ENCODE measurements around the gene PARP12.

Gene PARP12

DNA sequence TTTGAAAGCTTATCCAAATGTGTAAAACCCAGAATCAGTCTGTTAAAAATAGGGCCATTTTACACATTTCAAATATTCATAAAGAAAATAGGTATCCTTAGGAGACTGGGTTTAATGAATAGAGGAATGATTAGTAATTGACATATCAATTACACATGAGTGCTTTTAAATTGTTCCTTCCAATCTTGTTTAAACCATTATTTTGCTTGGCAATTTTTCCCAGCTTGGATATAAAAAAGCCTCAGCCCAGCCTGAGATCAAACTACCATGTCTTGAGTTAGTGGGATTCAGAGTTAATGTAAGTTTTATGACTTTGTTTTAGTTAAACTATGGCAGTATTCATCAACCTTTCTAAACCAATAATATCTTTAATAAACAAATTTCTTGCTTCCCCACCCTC is 28.3 kb downstream of the PARP12 start:
- no peak for DNase-seq

DNA sequence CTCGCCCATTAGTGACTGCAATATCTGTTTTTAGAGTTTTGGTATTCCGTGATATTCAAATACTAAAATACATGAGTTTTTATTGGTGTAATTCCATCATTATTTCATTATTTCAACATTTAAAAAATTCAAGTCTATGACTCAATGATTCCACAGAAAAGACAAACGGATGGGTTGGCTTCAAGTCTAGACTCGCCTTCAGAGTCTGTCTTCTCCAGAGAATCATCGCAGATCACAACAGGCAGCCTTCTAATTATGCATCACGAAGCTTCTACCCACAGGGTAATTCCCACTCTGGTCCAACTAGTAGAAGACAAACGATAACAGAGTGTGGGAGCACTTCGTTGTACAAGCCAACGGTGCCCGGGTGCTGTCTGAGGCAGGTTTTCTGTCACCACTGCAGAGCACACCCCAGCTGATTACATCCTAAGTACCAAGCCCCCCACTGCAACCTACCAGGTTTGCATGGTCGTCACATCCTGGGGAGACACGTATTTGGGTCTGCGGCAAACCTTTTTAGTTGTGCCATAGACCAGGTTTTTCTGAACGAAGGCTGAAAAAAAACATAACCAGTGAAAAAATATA is 28.9 kb downstream of the PARP12 start:
- no peak for DNase-seq

DNA sequence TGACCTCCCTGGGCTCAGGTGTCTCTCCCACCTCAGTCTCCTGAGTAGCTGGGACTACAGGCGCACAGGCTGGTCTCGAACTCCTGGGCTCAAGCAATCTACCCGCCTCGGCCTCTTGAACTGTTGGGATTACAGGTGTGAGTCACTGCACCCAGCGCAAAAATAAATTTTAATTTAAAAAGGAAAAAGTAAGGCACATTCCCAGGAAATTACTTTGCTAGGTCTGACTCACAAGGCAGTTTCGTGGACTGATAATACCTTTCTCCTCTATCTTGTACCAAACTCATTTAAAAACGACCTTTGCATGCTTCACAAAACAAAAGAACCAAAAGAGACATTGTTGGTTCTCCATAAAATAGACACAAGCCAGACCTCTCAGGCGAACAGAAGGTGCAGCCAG is 29.7 kb downstream of the PARP12 start:
- DNase-seq: no peak

- DNase-seq: no peak
Observed at GRCh38 chr7:140031364-140031763, 31.4 kb downstream of the PARP12 start.

DNA sequence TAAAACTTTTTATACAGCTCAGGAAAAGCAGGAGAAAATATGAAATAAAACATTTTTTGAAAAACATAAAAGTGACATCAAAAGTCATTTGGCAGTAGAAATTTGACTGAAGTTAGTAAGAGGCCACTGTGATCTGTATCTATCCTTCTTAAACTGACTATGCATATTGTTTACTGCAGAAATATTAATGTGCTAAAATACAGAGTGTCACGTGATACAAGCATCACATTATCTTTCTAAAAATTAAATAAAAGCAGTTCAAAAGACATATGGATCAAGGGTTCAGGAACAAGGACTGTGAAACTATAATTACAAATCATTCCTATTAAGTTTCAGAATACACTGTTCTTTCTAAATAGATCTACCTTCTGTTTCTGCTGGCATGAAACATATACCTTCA is 33.7 kb downstream of the PARP12 start:
- DNase-seq: no peak

DNA sequence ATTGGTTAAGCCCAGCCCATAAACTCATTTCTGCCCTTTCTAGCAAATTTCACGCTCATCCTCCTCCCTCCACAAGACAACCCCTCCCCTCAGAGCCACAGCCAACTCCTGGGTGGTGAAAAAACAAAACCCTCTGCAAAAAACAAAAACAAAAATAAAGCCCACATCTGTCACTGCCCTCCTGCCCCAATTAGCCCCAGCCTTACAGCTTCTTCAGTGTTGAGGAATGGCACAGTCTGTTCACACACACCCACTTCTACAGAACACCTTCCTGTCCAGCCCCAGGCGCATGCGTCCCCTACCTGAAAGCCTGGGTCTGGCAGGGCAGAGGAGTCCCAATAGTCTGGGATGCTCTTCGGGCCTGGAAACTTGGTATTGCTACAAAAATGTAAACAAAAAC is 34.4 kb downstream of the PARP12 start:
- no peak for DNase-seq

GRCh38 chr7:140027858-140028257 is 34.9 kb downstream of the PARP12 start:
- no peak for DNase-seq

DNA sequence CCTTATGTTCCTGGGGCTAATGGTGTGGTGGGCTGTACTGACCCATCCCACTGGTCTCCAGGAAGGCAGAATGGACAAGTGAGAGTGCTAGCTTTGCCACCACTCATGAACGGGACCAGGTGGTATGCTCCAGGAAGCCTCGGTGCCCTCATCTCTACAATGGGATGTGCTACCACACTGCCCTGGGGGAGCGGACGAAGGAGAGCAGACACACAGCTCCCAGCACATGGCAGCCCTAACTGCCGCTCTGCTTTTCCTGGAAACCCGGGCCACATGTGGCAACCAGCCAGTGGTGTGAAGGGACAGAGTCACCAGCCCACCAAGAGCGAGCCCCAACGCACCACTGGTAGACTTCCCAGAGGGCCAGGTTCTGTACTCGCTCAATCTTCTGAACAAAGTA is 35.8 kb downstream of the PARP12 start:
- DNase-seq: no peak

DNA sequence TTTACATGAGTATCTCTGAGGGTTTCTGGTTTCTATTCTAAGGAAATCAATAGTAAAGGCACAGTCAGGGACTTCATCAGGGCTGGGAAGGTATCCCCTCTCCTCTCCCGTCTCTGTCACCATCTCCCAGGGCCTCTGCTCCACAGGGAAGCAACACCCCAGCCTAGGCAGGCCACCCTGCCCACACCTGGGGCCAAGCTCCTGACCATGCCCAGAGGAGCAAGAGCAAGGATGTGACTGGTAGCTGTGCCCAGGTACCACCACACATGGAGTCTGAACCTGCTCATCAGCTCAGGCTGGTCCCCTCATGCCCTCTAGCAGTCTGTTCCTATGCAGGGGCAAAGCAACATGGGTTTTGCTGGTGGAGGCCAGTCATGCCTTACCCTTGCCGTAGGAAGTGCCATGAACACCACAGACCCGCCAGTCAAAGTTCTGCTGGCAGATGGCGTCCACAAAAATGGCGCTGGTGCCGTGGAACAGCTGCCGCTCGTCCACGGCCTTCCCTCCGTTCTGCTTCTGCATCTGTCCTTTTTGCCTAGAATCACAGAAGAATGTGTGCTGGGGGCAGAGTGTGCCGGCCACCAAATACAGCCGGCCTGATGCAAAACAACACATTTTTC is 36.8 kb downstream of the PARP12 start:
- DNase-seq: no peak

DNA sequence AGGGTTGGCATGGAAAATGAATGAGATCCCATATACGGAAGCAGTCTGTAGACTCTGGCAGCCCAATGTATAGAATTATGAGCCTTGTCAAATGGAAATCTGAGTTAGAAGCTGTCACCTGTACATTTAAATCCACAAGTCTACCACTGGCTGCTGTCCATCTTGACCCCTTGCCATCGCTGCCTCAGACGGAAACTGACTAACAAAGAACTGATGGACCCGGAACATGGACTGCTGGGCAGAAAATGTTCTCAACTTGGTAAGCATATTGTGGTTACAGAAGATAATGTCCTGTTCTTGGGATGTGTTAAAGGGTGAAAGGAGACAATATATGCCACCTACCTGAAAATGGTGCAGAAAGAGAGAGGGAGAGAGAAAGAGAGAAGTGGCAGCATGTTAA is 37.5 kb downstream of the PARP12 start:
- no peak for DNase-seq

DNA sequence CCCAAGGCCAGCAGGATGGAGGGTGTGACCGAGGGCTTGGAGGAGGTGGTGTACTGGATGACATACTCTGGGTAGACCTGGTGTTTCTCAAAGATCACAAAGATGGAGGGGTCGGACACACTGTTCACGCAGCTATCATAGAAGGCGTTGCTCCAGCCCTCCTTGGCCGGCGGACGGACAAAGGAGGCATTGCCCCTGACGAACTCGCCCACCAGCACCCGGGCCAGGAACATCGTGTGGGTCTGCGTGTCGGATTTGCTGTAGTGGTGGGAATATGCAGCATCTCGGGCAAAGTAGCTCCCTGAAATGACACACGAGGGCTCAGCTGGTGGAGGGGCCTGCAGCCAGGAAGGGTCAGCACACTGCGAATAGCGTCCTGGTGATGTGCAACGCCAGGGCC is 38.2 kb downstream of the PARP12 start:
- DNase-seq: no peak

- no peak for DNase-seq
Observed at GRCh38 chr7:140023728-140024127, 39.0 kb downstream of the PARP12 start.

GRCh38 chr7:140022582-140023211 is 40.1 kb downstream of the PARP12 start:
- DNase-seq: no peak

DNA sequence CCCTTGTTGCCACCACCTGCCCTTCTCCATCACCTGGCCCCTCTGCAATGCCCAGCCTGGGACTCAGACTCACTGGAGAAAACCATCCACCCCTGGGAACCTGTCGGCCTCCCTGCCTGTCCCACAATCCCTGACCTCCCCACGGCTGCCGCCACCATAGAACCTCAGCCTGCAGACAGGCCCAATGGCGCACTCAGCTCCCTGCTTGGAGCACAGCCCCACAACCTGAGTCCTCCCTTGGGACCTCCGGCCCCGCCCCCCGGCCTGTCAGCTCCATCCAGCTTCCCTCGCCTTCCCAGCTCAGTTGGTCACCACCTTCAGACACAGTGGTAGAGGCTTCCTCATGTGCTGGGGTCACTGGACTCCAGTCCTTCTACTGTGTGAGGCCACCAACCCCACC is 41.1 kb downstream of the PARP12 start:
- DNase-seq: no peak

GRCh38 chr7:140019606-140020005 is 43.1 kb downstream of the PARP12 start:
- no peak for DNase-seq

GRCh38 chr7:140019172-140019571 is 43.6 kb downstream of the PARP12 start:
- DNase-seq: no peak

DNA sequence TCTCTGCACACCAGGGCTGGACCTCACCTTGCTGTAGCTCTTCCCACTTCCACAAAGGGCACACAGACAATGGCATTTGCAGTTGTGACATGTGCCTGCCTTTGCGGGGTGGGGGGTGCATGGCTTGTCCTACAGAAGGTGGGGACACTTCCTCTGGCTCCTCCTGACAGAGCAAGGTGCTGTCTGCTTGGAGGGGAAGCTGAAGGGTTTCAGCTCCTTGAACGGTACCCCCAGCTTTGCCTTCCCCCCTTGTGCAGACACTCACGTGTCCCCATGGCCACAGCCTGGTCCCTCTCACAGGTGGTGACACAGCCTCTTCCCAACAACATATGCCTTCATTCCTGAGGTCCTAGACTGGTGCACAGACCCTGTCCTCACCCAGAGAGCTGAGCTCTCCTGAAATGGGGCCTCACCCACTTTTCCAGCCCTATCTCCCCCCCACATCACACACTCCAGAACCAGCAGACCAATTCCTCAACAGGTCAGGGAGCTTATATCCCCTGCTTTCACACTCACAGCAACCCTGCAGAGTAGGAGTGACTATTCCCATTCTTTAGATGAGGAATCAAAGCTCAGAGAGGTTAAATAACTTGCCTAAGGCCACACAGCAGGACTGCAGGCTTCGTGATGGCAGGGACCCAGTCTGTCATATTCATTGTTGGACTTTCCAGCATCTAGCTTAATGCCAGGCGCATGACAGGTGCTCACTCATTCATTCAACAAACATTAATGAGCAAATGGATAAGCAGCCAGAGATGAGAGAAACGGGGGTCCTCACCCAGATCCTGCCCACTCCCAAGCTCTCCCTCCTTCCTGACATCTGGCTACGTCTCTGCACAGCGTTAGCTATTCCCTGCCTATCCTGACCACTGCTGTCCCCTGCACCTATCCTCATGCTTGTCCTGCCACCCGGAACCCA is 44.4 kb downstream of the PARP12 start:
- DNase-seq: no peak

DNA sequence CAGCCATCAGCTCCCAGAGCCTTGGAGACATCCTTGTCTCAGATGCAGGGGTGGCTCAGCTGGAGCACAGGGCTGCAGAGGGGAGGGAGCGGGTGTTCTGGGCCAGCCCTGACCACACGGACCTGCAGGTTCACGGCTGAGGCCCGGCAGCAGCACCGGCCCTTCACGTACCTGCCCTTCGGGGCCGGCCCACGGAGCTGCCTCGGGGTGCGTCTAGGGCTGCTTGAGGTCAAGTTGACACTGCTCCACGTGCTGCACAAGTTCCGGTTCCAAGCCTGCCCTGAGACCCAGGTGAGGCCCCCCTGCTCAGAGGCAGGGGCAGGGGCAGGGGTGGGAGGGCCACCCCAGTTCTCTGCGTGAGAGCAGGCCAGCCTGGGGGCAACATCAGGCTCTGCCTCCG is 45.2 kb downstream of the PARP12 start:
- DNase-seq: no peak

- DNase-seq: no peak
Observed at GRCh38 chr7:140017034-140017433, 45.7 kb downstream of the PARP12 start.

DNA sequence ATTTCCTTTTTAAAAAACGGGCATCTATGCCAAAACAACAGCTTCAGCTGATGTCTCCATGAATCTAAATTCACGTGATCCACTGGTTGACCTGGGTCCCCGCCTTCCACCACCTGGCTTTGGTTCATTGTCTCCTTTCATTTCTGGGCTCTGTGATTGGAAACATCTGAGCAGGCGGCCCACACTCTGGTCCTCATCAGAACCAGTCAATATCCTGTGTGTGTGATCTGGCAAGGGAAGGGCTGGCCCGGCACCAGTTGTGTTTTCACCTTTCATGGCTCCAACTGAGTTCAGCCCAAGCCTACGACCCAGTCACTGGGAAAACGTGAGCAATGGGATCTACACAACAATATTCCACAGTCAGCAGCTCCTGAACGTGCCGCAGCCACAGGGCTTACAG is 46.2 kb downstream of the PARP12 start:
- DNase-seq: no peak

- DNase-seq: no peak
Observed at GRCh38 chr7:140015471-140015970, 47.2 kb downstream of the PARP12 start.

- DNase-seq: no peak
Observed at GRCh38 chr7:140014123-140014522, 48.6 kb downstream of the PARP12 start.

DNA sequence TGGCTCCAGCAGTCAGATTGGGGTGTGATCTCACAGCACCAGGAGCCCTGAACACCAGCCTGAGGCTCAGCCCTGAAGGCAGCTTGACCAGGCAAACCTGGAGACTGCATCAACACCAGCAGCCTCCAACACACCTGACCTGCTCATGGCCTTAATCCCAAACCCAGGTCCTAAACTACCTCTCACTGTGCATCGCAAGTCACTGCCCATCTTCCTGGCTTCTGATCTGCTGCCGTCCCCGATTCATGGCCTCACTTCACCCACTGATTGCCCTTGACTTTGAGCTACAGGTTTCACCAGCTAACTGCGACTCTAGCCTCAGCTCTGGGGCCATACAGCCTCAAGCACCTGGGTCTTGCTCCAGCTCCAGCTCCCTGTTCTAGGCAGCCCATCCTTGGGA is 49.1 kb downstream of the PARP12 start:
- no peak for DNase-seq

All from NCI-H345 (cell line).